Measurements from ENCODE around the gene TRPC4AP.

The TRPC4AP gene

DNA sequence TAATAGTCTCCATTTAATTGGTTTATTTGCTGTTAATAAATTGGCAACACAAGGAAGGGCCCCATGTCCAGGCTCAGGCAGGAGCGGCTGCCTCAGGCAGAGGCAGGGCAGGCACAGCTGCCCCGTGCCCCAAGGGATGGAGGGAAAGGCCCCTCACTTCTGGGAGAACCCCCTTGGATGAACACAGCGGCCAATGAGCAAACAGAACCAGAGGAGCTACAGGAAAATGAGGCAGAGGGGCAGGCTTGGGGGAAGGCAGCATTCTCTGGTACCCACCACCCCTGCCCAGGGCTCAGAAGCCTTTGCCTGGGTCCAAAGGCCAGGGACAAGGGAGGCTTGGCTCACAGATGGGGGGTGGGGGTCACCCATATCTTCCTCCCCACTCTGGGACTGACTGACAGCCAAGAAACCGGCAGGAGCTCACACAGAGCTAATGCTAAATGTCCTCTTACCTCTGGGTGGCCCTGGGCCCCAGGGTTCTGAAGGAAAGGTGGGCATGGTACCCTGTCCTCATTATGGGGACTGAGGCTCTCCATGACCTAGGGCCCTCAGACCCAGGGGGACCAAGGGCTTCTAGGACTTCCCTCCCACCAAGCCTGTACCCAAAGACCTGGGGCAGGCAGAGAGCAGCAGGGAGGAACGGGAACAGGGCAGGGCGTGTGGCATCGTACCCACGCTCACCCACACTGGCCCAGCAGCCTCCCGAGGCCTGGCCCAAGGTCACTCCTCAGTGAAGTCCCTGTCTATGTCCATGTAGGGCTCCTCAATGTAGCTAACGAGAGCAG lies 90.0 kb downstream of the TRPC4AP start:
- FAIRE-seq = no peak
- TF ChIP-seq POLR2A (IDR thresholded peaks at IDR 0.05; ENCODE audit: low read depth, low read length) = no peak
- DNase-seq (ENCODE audit: insufficient read length, low spot score) = no peak

GRCh38 chr20:35001596-35002362 lies 90.8 kb downstream of the TRPC4AP start:
- FAIRE-seq = no peak
- no peak for DNase-seq (ENCODE audit: insufficient read length, low spot score)
- TF ChIP-seq POLR2A (IDR thresholded peaks at IDR 0.05; ENCODE audit: low read depth, low read length) = no peak

DNA sequence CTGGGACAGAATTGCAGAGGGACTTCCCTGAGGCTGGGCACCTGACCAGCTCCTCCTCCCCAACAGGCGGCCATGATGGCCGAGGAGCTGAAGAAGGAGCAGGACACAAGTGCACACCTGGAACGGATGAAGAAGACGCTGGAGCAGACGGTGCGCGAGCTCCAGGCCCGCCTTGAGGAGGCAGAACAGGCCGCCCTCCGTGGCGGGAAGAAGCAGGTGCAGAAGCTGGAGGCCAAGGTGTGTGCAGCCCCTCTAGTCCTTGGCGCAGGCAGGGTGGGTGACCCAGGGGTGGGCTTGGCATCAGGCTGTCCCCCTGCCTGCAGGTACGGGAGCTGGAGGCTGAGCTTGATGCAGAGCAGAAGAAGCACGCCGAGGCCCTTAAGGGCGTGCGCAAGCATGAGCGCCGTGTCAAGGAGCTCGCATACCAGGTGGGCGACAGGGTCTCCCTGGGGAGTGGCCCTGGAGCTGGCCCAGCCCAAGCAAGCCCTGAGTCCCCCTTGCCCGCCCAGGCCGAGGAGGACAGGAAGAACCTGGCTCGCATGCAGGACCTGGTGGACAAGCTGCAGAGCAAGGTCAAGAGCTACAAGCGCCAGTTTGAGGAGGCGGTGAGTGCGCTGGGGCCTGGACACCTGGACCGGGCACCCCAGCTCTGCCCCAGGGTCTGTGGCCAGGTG lies 91.5 kb downstream of the TRPC4AP start:
- no peak for FAIRE-seq
- TF ChIP-seq POLR2A (IDR thresholded peaks at IDR 0.05; ENCODE audit: low read depth, low read length) = no peak
- DNase-seq (ENCODE audit: insufficient read length, low spot score) = no peak

GRCh38 chr20:35000311-35000921 lies 92.2 kb downstream of the TRPC4AP start:
- no peak for TF ChIP-seq POLR2A (IDR thresholded peaks at IDR 0.05; ENCODE audit: low read depth, low read length)
- no peak for DNase-seq (ENCODE audit: insufficient read length, low spot score)
- FAIRE-seq = no peak

GRCh38 chr20:34999782-35000181 lies 92.8 kb downstream of the TRPC4AP start:
- no peak for TF ChIP-seq POLR2A (IDR thresholded peaks at IDR 0.05; ENCODE audit: low read depth, low read length)

DNA sequence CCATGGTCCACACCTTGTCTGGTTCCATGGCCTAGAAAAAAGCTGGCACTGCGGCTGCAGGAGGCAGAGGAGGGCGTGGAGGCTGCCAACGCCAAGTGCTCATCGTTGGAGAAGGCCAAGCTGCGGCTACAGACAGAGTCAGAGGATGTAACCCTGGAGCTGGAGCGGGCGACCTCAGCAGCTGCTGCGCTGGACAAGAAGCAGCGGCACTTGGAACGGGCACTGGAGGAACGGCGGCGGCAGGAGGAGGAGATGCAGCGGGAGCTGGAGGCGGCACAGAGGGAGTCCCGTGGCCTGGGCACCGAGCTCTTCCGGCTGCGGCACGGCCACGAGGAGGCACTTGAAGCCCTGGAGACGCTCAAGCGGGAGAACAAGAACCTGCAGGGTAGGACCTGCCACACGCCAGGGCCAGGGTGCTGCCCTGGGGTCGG lies 93.6 kb downstream of the TRPC4AP start:
- TF ChIP-seq POLR2A (IDR thresholded peaks at IDR 0.05; ENCODE audit: low read depth, low read length) = no peak
- FAIRE-seq = no peak
- DNase-seq (ENCODE audit: insufficient read length, low spot score) = no peak

More at GRCh38 chr20:34999782-35000181, 92.8 kb downstream of the TRPC4AP start:
- FAIRE-seq (no peak), DNase-seq (ENCODE audit: insufficient read length, low spot score) (no peak)

- FAIRE-seq (no peak), DNase-seq (ENCODE audit: insufficient read length, low spot score) (no peak)
- no peak for TF ChIP-seq POLR2A (IDR thresholded peaks at IDR 0.05; ENCODE audit: low read depth, low read length)
Observed at GRCh38 chr20:34998331-34998950, 94.2 kb downstream of the TRPC4AP start.

DNA sequence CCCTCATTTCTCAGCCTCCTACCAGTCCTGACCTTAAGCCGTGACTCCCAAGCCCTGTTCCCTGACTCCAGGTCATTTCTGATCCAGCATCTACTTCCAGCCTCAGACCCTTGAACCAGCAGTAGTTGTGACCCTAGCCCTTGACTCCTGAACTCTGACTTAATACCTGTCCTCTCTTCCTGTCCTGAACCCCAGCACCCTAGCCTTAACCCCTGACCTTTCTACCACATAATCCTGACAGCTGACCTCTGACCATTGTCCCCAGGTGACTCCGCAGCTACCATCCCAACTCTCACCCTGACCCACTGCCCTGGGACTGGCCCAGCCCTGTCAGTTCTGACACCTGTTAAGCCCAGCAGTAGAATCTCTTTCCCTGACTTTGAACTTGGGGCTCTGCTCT lies 94.8 kb downstream of the TRPC4AP start:
- no peak for TF ChIP-seq POLR2A (IDR thresholded peaks at IDR 0.05; ENCODE audit: low read depth, low read length)
- no peak for FAIRE-seq
- no peak for DNase-seq (ENCODE audit: insufficient read length, low spot score)

- DNase-seq (ENCODE audit: insufficient read length, low spot score) (no peak), FAIRE-seq (no peak)
- no peak for TF ChIP-seq POLR2A (IDR thresholded peaks at IDR 0.05; ENCODE audit: low read depth, low read length)
Observed at GRCh38 chr20:34997131-34997561, 95.5 kb downstream of the TRPC4AP start.

GRCh38 chr20:34996243-34997028 lies 96.2 kb downstream of the TRPC4AP start:
- no peak for TF ChIP-seq POLR2A (IDR thresholded peaks at IDR 0.05; ENCODE audit: low read depth, low read length)
- no peak for DNase-seq (ENCODE audit: insufficient read length, low spot score)
- no peak for FAIRE-seq

DNA sequence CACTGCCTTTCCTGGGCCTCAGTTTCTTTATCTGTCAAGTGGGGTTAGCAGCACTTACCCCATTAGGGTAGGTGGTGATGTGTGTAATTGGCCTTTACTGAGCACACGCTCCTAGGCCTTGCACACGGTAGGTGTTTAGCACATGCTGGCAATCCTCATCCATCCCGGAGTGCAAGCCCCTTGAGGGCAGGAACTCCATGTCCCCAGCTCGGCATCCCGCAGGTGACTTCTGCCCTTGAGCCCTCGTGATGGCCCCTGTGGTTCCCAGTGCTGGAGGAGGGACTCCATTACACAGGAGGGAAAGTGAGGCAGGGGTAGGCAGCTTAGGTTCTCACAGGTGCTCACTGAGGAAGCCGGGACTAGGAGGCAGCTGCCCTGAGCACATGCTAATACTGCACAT lies 96.9 kb downstream of the TRPC4AP start:
- no peak for TF ChIP-seq POLR2A (IDR thresholded peaks at IDR 0.05; ENCODE audit: low read depth, low read length)
- DNase-seq (ENCODE audit: insufficient read length, low spot score) (no peak), FAIRE-seq (no peak)

- FAIRE-seq = no peak
- TF ChIP-seq POLR2A (IDR thresholded peaks at IDR 0.05; ENCODE audit: low read depth, low read length) = no peak
- no peak for DNase-seq (ENCODE audit: insufficient read length, low spot score)
Observed at GRCh38 chr20:34995192-34995591, 97.4 kb downstream of the TRPC4AP start.

Measured in H54 (cell line).